Astrocyte (in vitro differentiated cells and primary cell): ENCODE data around the gene GFER.

Experiments used
- CTCF ChIP-seq: IDR thresholded peaks from 2 replicates; pipeline ENCODE4 v1.5.1; 2011; ENCODE audit warnings: low read depth, mild to moderate bottlenecking, inconsistent platforms, low read length, moderate library complexity; ENCODE audit not compliant: insufficient read depth
- EZH2 ChIP-seq: IDR thresholded peaks from 2 replicates; pipeline ENCODE4 v1.6.1; 2012; ENCODE audit warnings: mild to moderate bottlenecking, low read length, inconsistent platforms; ENCODE audit not compliant: insufficient read depth

- TF ChIP-seq CTCF (no peak), EZH2 (no peak)
Measured at GRCh38 chr16:2035431-2036199, 51.6 kb downstream of the GFER start.
